Mucosa of stomach (tissue), 1 donor: ENCODE data around the gene SLC35B2.

Source experiments
- H3K27me3 ChIP-seq: one replicate; pipeline ENCODE4 v1.7.0; 2013; ENCODE audit warnings: mild to moderate bottlenecking, low read length; ENCODE audit not compliant: control insufficient read depth, insufficient read depth
- H3K36me3 ChIP-seq: one replicate; pipeline ENCODE4 v1.7.0; 2013; ENCODE audit warnings: low read length; ENCODE audit not compliant: control insufficient read depth, insufficient read depth
- H3K4me1 ChIP-seq: one replicate; pipeline ENCODE4 v1.7.0; 2013; ENCODE audit warnings: mild to moderate bottlenecking, low read length; ENCODE audit not compliant: control insufficient read depth, insufficient read depth
- H3K4me3 ChIP-seq: one replicate; pipeline ENCODE4 v1.7.0; 2013; ENCODE audit warnings: low read length
- H3K9ac ChIP-seq: one replicate; pipeline ENCODE4 v1.7.0; 2013; ENCODE audit warnings: mild to moderate bottlenecking, low read length, moderate library complexity
- H3K9me3 ChIP-seq: one replicate; pipeline ENCODE4 v1.7.0; 2013; ENCODE audit warnings: mild to moderate bottlenecking, low read length, moderate library complexity; ENCODE audit not compliant: control insufficient read depth
- donor health status: Pancreatic carcinoma.

Gene SLC35B2

GRCh38 chr6:44225579-44226325 is 31.6 kb downstream of the SLC35B2 start:
- H3K27me3 ChIP-seq: no peaks in the 10 kb centered on the region
- no peaks in the 10 kb centered on the region for H3K9me3 ChIP-seq
- no peak overlapping the region for H3K4me3 ChIP-seq
- peak overlapping the region; percentile 39 for H3K9ac ChIP-seq
- peaks cover 4% of the 10 kb centered on the region for H3K36me3 ChIP-seq
- H3K4me1 ChIP-seq: peaks cover 61% of the 10 kb centered on the region

- Histone ChIP-seq H3K9ac (no peak overlapping the region), H3K4me1 (peaks cover 69% of the 10 kb centered on the region), H3K4me3 (no peak overlapping the region)
These were observed 32.4 kb downstream of the SLC35B2 start for GRCh38 chr6:44224965-44225305.

DNA sequence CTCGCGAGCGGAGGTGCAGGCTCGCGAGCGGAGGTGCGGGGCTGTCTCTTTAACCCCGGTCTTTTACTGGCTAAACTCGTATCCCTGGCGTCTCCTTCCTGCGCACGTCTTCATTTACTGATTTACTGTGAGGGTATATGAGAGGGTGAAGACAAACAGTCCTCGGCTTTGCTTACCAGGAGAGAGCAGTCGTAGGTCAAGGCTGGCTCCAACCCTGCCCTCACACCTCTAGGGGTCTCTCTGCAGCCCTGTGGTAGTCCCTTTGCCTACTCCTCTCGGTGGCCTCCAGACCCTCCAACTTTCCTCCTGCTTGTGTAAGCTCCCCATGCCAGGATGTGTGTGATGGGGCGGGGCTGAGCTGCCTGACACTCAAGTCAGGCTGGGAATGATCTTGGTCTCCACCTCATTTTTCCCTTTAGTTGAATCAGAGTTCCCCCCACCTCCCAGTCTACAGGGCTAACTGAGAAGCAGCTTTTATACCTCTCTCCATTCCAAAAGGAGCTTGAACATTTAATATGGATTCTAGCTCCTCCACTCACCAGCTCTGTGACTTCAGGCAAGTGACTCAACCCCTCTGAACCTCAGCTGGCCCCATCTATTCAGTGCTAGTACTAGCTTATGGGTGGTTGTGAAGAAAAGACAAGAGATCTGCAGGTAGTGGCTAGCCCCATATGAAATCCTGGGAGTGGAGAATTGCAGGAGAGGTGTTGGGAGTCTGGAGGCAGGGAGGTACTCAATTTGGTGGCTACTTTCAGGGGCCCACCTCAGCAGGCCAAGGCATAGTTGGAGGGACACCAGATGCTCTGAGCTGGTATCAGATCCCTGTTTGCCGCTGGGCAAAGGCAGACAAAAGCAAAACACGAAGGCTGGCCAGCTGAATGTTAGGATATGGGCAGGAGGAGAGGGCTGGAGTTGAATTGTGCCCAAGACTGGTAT is 33.0 kb downstream of the SLC35B2 start:
- no peak overlapping the region for H3K4me3 ChIP-seq
- no peaks in the 10 kb centered on the region for H3K9me3 ChIP-seq
- H3K27me3 ChIP-seq: no peaks in the 10 kb centered on the region
- peak overlapping the region; percentile 40 for H3K9ac ChIP-seq
- H3K36me3 ChIP-seq: peaks cover 4% of the 10 kb centered on the region
- peaks cover 71% of the 10 kb centered on the region for H3K4me1 ChIP-seq

More at GRCh38 chr6:44224965-44225305, 32.4 kb downstream of the SLC35B2 start:
- Histone ChIP-seq H3K27me3 (no peaks in the 10 kb centered on the region), H3K9me3 (no peaks in the 10 kb centered on the region), H3K36me3 (peaks cover 4% of the 10 kb centered on the region)

GRCh38 chr6:44223319-44224028 is 33.9 kb downstream of the SLC35B2 start, which contains the start of gene SLC29A1:
SLC29A1 (plus strand) TSS chr6:44223595; CDS start chr6:44227314, 3,719 bp downstream.
- Histone ChIP-seq H3K36me3 (no peaks in the 10 kb centered on the region), H3K4me3 (no peak within 1 kb of the TSS)

GRCh38 chr6:44222486-44223318 is 34.6 kb downstream of the SLC35B2 start:
- Histone ChIP-seq H3K9me3 (no peaks in the 10 kb centered on the region), H3K4me3 (no peak overlapping the region), H3K27me3 (no peaks in the 10 kb centered on the region), H3K9ac (peak overlapping the region; percentile 41), H3K4me1 (peaks cover 85% of the 10 kb centered on the region), H3K36me3 (no peaks in the 10 kb centered on the region)

More at GRCh38 chr6:44223319-44224028, 33.9 kb downstream of the SLC35B2 start, which contains the start of gene SLC29A1:
- H3K9ac ChIP-seq: peak within 1 kb of the TSS; percentile 41
- no peaks in the 10 kb centered on the region for H3K9me3 ChIP-seq
- no peaks in the 10 kb centered on the region for H3K27me3 ChIP-seq
- H3K4me1 ChIP-seq: peaks cover 79% of the 10 kb centered on the region

GRCh38 chr6:44221961-44222335 is 35.4 kb downstream of the SLC35B2 start:
- no peaks in the 10 kb centered on the region for H3K36me3 ChIP-seq
- H3K9ac ChIP-seq: peak overlapping the region; percentile 66
- H3K4me1 ChIP-seq: peaks cover 85% of the 10 kb centered on the region

GRCh38 chr6:44221291-44221960 is 35.9 kb downstream of the SLC35B2 start:
- H3K4me1 ChIP-seq: peaks cover 87% of the 10 kb centered on the region
- no peak overlapping the region for H3K4me3 ChIP-seq
- H3K9ac ChIP-seq: peak overlapping the region; percentile 66
- H3K36me3 ChIP-seq: no peaks in the 10 kb centered on the region
- H3K9me3 ChIP-seq: no peaks in the 10 kb centered on the region
- H3K27me3 ChIP-seq: no peaks in the 10 kb centered on the region

More at GRCh38 chr6:44221961-44222335, 35.4 kb downstream of the SLC35B2 start:
- H3K9me3 ChIP-seq: no peaks in the 10 kb centered on the region
- H3K27me3 ChIP-seq: no peaks in the 10 kb centered on the region
- no peak overlapping the region for H3K4me3 ChIP-seq

DNA sequence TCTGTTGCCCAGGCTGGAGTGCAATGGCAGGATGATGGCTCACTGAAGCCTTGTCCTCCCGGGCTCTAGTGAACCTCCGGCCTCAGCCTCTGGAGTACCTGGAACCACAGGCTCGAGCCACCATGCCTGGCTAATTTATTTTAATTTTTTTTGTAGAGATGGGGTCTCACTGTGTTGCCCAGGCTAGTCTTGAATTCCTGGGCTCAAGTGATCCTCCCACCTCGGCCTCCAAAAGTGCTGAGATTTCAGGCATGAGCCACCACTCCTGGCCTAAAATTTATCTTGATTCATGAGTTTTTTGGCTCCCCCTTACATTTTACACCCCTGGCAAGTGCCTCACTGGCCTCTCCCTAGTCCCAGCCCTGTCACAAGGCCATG is 36.4 kb downstream of the SLC35B2 start:
- Histone ChIP-seq H3K4me3 (no peak overlapping the region), H3K27me3 (no peaks in the 10 kb centered on the region), H3K4me1 (peaks cover 87% of the 10 kb centered on the region), H3K9ac (peak overlapping the region; percentile 66), H3K9me3 (no peaks in the 10 kb centered on the region), H3K36me3 (no peaks in the 10 kb centered on the region)

- Histone ChIP-seq H3K4me3 (peak overlapping the region; percentile 69), H3K36me3 (no peaks in the 10 kb centered on the region), H3K9ac (peak overlapping the region; percentile 76), H3K27me3 (no peaks in the 10 kb centered on the region), H3K4me1 (peaks cover 81% of the 10 kb centered on the region), H3K9me3 (no peaks in the 10 kb centered on the region)
These were observed 37.2 kb downstream of the SLC35B2 start for GRCh38 chr6:44219815-44220784.
